ENCODE data around the gene HILPDA. TPM values are rescaled to one million over a fixed set of nuclear protein-coding genes. Genes with fewer than 3 reads are reported as not detected.

The HILPDA gene
- total and polyA plus RNA-seq, 10 of the 15 experiments (the other 5 are each of a cell fraction or from before 2014, with no cell fraction given): 12.0 to 232 (median 26.4) TPM

GRCh38 chr7:128437426-128438332 is 18.0 kb upstream of the HILPDA start:
- intact Hi-C loops (cut with micrococcal nuclease; ENCODE audit: unreplicated experiment) (no loop called here), in situ Hi-C loops (cut with MboI) (no loop called here)
- Histone ChIP-seq H3K9ac (ENCODE audit: control insufficient read depth, insufficient read depth, low read length) (no peak overlapping the region), H3K9me3 (replicated peaks; ENCODE audit: control insufficient read depth, insufficient read depth, low read length) (no peaks in the 10 kb centered on the region; the same call in 1 of the 3 replicates), H4K20me1 (ENCODE audit: control insufficient read depth, insufficient read depth) (no peaks in the 10 kb centered on the region), H3K4me3 (no peak overlapping the region), H2AFZ (ENCODE audit: control insufficient read depth, low read depth, low read length) (peak overlapping the region; percentile 62), H3K4me2 (ENCODE audit: control insufficient read depth, insufficient read depth) (no peak overlapping the region; the same call in 1 of the 2 replicates), H3K27ac (ENCODE audit: control insufficient read depth, insufficient read depth) (no peak overlapping the region), H3K36me3 (ENCODE audit: control insufficient read depth in 2 of 2, insufficient read depth in 2 of 2, low read length in 1 of 2) (no peaks in the 10 kb centered on the region), H3K27me3 (replicated peaks in 1 of 2; ENCODE audit: control insufficient read depth in 2 of 2, insufficient read depth in 2 of 2, low read length in 1 of 2) (no peaks in the 10 kb centered on the region), H3K4me1 (ENCODE audit: control insufficient read depth, insufficient read depth, low read length) (peaks cover 4% of the 10 kb centered on the region), H3K79me2 (ENCODE audit: control insufficient read depth, insufficient read depth, low read length) (no peaks in the 10 kb centered on the region)
- FAIRE-seq (peak; percentile 54), ATAC-seq (peak; percentile 74), DNase-seq (ENCODE audit: low read depth, low spot score) (no peak)
- TF ChIP-seq JUND (IDR thresholded peaks at IDR 0.05; ENCODE audit: low read depth, low read length): no peak
- TF ChIP-seq TBL1XR1 (IDR thresholded peaks at IDR 0.05; ENCODE audit: low read depth, low read length): no peak
- TF ChIP-seq SUPT20H (IDR thresholded peaks at IDR 0.05; ENCODE audit: borderline replicate concordance, control insufficient read depth, low read depth, low read length): no peak
- TF ChIP-seq CREB1 (IDR thresholded peaks at IDR 0.05; ENCODE audit: low read depth): no peak
- TF ChIP-seq CHD1 (IDR thresholded peaks at IDR 0.05; ENCODE audit: low read depth, low read length): no peak
- no peak for TF ChIP-seq NFYB (IDR thresholded peaks at IDR 0.05; ENCODE audit: insufficient read depth, low read depth, low read length)
- TF ChIP-seq POLR2AphosphoS5 (IDR thresholded peaks at IDR 0.05; ENCODE audit: low read length): no peak
- TF ChIP-seq SPI1 (IDR thresholded peaks at IDR 0.05; ENCODE audit: borderline replicate concordance, insufficient read depth, low read depth, low read length): 0 out of 2 replicates have a peak, but pooled peaks have one; percentile 5
- no peak for TF ChIP-seq MEF2B (IDR thresholded peaks at IDR 0.05; ENCODE audit: partially characterized antibody, poor library complexity, severe bottlenecking)
- no peak for TF ChIP-seq ZBTB40 (IDR thresholded peaks at IDR 0.05; ENCODE audit: borderline replicate concordance)
- TF ChIP-seq RELB (IDR thresholded peaks at IDR 0.05; ENCODE audit: low read depth): peak; percentile 25; the same call in 1 of the 2 replicates
- TF ChIP-seq ETV6 (conservative IDR thresholded peaks at IDR 0.05 in 1 of 2, IDR thresholded peaks at IDR 0.05 in 1 of 2; ENCODE audit: borderline replicate concordance in 1 of 2, low read depth in 1 of 2): no peak
- TF ChIP-seq KLF5 (IDR thresholded peaks at IDR 0.05; ENCODE audit: partially characterized antibody): no peak
- peak; percentile 27; the same call in 1 of the 2 replicates for TF ChIP-seq NBN (IDR thresholded peaks at IDR 0.05)
- CTCF ChIA-PET: interaction anchor here (0.9 to 16.0 kb wide), 4 partner anchors 10 to 23 kb away, joined by 3 to 463 read pairs (median 90); no protein-coding TSS in a partner anchor
- SMC1A ChIA-PET (ENCODE audit: uncharacterized antibody, unreplicated experiment): interaction anchor here (0.7 to 14.8 kb wide), 5 partner anchors 10 to 23 kb away, joined by 3 to 296 read pairs (median 6); no protein-coding TSS in a partner anchor
- no TSS peak for BruUV-seq (replicated peaks)
- POLR2A ChIA-PET: interaction anchor here (3.7 kb wide), 1 partner anchor 16 kb away, joined by 31 read pairs; the partner anchor contains the start of gene HILPDA
- RAD21 ChIA-PET (ENCODE audit: unreplicated experiment): interaction anchor here (0.8 to 2.2 kb wide), 7 partner anchors 8 to 65 kb away, joined by 3 to 14 read pairs (median 4); partner anchors contain the start of gene HILPDA
- 22% methylated on average over 8 of the region's 8 CpGs for WGBS (ENCODE audit: insufficient coverage, insufficient replicate concordance, low lambda C conversion rate, missing lambda C conversion rate)

All from GM12878 (cell line).